Fibroblast of the aortic adventitia (primary cell): ENCODE measurements around the gene CAPZB. TPM values are rescaled to one million over a fixed set of nuclear protein-coding genes. Genes with fewer than 3 reads are reported as not detected.
"Not testable (repeated sequence)": the region's sequence is repeated elsewhere in the genome, so short reads cannot be mapped to it uniquely, and the experiment has no call there.

Experiments
- DNase-seq: peaks from one replicate; pipeline ENCODE4 v3.0.0-alpha.2; 2010; ENCODE audit warnings: low read depth
- H3K4me3 ChIP-seq: 2 replicates; pipeline ENCODE4 v1.5.1; 2011; ENCODE audit warnings: low read depth, mild to moderate bottlenecking, control low read depth, low read length, moderate library complexity
- total RNA-seq: library from RNA; depleted of rRNA; stranded (reverse); fragments of >200 nt; gene quantifications from 2 replicates; pipeline ENCODE4 v1.2.3, GENCODE V29; 2012; ENCODE audit warnings: low replicate concordance
- TF ChIP-seq, protein P1 (sequence below): IDR thresholded peaks from 2 replicates; pipeline ENCODE4 v1.5.1; 2011; ENCODE audit warnings: mild to moderate bottlenecking, low read length, control low read depth, inconsistent platforms; ENCODE audit not compliant: insufficient read depth

Gene CAPZB
- total RNA-seq, 1 donor: 232 TPM

DNA sequence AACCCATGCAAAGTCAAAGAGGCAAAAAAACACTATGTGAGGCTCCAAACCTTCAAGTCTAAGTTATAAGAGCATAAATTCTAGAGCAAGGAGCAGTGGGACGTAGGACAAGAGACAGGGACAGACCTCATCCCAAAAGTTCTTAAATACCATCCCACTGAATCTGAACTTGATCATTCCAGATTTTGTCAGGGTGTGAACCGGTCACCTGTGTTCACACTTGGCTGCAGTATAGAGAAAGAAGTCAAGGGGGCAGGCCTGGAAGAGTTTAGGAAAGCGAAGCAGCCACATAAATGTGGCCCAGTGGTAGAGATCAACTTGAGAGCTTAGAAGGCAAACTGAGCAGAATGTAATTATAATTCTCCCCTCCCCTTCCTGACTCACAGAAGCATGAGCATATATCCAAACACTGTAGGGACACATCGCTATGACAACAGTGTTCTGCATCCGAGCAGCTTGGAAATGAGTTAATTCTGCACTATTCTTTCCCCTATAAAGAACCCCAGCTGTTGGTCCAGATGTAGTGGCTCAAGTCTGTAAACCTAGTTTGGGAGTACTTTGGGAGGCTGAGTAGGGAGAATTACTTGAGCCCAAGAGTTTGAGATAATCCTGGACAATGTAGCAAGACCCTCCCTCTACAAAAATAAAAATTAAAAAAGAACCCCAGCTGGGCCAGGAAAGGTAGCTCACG lies 176.1 kb downstream of the CAPZB start:
- no peak overlapping the region for H3K4me3 ChIP-seq
- DNase-seq: peak; percentile 62
- TF ChIP-seq, protein P1, sequence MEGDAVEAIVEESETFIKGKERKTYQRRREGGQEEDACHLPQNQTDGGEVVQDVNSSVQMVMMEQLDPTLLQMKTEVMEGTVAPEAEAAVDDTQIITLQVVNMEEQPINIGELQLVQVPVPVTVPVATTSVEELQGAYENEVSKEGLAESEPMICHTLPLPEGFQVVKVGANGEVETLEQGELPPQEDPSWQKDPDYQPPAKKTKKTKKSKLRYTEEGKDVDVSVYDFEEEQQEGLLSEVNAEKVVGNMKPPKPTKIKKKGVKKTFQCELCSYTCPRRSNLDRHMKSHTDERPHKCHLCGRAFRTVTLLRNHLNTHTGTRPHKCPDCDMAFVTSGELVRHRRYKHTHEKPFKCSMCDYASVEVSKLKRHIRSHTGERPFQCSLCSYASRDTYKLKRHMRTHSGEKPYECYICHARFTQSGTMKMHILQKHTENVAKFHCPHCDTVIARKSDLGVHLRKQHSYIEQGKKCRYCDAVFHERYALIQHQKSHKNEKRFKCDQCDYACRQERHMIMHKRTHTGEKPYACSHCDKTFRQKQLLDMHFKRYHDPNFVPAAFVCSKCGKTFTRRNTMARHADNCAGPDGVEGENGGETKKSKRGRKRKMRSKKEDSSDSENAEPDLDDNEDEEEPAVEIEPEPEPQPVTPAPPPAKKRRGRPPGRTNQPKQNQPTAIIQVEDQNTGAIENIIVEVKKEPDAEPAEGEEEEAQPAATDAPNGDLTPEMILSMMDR: no peak

DNA sequence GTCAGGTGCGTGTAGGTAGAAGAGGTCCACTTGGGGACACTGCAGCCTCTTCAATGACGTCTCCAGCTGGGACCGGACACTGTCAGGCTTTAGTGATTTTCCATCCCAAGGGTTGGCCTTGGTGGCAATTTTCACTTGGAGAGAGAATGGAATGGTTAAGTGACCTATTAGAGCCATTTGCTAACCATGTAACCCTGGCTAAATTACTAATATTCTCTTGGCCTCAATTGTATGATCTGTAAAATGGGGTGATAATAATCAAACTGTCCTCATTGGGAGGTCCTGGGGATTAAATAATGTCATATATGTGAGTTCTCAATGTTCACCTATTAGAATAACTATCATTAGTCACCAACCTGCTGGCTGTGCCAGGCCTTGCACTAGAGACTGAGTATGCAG lies 176.8 kb downstream of the CAPZB start:
- DNase-seq: no peak
- H3K4me3 ChIP-seq: no peak overlapping the region
- TF ChIP-seq, protein P1: no peak

DNA sequence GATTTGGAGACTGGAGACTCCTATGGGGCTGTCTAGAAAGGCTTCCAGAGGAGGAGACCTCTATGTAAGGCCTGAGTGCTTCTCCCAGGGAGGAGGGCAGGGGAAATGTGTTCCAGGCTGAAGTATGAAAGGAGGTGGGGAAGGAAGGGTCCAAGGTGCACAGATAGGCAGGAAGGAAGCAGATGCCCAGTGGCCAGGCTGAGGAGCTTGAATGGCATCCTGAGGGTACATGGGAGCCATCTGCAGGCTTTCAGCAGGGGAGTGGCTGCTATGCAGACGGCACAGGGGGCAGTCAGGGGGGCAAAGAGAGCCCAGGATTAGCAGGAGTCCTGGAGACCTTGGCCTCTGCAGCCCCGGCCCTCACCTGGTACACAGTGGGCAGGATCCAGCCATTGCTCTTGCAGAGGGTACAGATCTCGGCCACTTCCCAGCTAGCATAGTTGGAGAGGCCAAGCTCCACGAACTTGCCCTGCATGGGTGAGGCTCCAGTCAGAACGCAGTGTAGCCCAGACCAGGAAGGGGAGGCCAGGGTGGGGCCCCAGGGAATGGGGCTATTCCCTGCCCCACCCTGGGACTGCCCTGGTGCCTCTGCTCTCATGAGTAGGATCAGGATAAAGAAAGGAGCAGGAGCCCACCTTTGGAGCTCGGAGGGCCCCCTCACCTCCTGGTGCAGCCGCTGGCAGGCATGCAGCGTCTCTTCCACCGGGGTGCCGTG lies 177.4 kb downstream of the CAPZB start:
- DNase-seq: no peak
- TF ChIP-seq, protein P1: no peak
- H3K4me3 ChIP-seq: no peak overlapping the region

DNA sequence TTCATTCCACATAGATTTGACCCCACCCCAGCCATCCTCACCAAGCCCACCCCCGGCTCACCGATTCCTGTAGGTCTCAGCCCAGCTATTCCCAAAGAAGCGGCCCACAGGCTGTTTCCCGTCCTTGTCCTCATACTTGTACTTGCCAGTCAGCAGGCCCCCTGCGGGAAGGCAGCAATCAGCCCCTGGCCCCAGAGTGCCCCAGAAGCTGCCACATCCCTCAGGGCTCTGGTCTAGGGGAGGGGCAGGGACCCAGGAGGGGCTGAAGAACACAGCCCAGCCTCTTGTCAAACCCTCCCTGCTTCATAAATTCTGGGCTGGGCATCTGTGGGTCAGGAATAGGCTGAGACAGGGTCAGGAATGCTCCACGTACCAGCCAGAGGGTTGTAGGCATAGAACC lies 178.4 kb downstream of the CAPZB start:
- TF ChIP-seq, protein P1: no peak
- DNase-seq: no peak

DNA sequence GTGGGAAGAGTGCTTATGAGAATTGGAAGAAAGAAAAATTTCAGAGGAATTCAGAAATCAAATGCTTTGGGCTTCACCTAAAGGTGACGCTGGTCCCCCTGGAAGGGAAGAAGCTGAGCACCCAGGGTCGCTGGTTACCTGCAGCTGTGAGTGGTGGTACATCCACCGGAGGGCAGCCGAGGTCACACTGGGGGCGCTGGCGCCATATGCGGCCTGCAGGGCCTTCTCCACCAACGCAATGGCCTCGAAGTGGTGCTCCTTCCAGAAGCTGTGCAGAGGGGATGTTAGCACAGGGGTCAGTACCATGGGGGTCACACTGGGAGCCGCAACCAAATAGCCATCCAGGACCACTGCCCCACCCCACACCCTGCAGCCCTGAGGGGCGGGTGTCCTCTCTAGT lies 179.5 kb downstream of the CAPZB start:
- DNase-seq: no peak
- H3K4me3 ChIP-seq: no peak overlapping the region
- TF ChIP-seq, protein P1: no peak

More for the DNA sequence above, 178.4 kb downstream of the CAPZB start:
- no peak overlapping the region for H3K4me3 ChIP-seq

DNA sequence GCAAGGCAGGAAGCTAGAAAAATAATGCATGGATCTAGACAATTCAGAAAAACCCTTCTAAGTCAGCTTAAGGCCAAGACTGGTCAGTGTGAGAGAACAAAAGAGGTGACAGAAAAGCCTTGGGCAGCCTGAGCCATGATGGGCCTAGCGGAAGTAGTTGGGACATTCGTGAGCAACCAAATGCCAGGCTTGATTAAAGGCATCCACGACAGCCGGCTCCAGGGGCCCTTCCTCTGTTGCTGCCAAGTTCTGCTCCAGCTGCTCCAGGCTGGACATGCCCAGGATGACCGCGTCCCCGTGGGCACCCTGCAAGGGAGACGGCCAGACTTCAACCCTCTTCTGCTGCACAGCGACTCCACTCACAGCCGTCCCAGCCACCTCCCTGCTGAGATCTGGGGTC lies 181.3 kb downstream of the CAPZB start:
- not testable (repeated sequence) for H3K4me3 ChIP-seq, DNase-seq

DNA sequence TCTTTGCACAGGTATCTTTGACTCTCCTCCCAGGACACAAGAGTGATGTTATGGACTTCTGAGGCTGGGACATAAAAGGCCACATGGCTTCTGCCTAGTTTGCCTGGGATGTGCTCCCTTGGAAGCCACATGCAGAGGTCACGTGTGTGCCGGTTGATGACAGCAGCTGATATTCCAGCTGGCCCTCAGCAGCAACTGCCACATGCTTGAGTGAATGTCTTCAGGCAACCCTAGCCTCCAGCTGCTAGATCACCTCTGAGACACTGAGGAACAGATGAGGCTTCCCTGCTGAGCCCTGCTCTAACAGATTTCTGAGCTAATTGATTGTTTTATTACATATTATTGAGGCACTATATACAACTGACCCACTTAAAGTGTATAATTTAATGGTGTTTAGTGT lies 185.1 kb downstream of the CAPZB start:
- no peak overlapping the region for H3K4me3 ChIP-seq
- DNase-seq: no peak
- TF ChIP-seq, protein P1: no peak
